GM12873 (cell line): ENCODE data around the gene ZFP28.

Experiments used
- CTCF ChIP-seq: IDR thresholded peaks from 2 replicates; pipeline ENCODE4 v1.5.1; 2012; ENCODE audit warnings: low read depth, mild to moderate bottlenecking, moderate library complexity, low read length, control low read depth; ENCODE audit not compliant: insufficient read depth; ENCODE audit errors: missing control alignments

Gene ZFP28

GRCh38 chr19:56538761-56539263 lies at the start of gene ZFP28:
ZFP28 (plus strand) TSS chr19:56538948; CDS start chr19:56539019, 71 bp downstream.
- TF ChIP-seq CTCF, result no peak

- no peak for TF ChIP-seq CTCF
Measured at GRCh38 chr19:56491399-56491798, 47.3 kb upstream of the ZFP28 start.

GRCh38 chr19:56504581-56504980 lies 34.2 kb upstream of the ZFP28 start:
- TF ChIP-seq CTCF, result no peak

GRCh38 chr19:56507446-56508289 lies 31.1 kb upstream of the ZFP28 start, which contains the start of gene ZNF471:
ZNF471 (plus strand) TSS chr19:56507855; CDS start chr19:56511572, 3,717 bp downstream.
- TF ChIP-seq CTCF, result no peak

- TF ChIP-seq CTCF, result no peak
Measured at GRCh38 chr19:56508290-56508778, 30.4 kb upstream of the ZFP28 start.

- no peak for TF ChIP-seq CTCF
Measured at GRCh38 chr19:56525214-56525860, 13.4 kb upstream of the ZFP28 start.

GRCh38 chr19:56537442-56537841 lies 1.3 kb upstream of the ZFP28 start:
- no peak for TF ChIP-seq CTCF
